Fibroblast of lung (primary cell): ENCODE data around the gene ZNF333.

Source experiments
- CTCF ChIP-seq, 2 donors: IDR thresholded peaks in 1 of 2; conservative IDR thresholded peaks in 1 of 2; 1 replicate in 1 of 2; 2 replicates in 1 of 2; pipeline ENCODE4 v1.5.1; 2011 to 2012; ENCODE audit warnings: low read length in 2 of 2, control low read depth in 1 of 2, inconsistent platforms in 1 of 2, low read depth in 1 of 2, mild to moderate bottlenecking in 1 of 2
- EZH2 ChIP-seq: IDR thresholded peaks from 2 replicates; pipeline ENCODE4 v1.5.1; 2012; ENCODE audit warnings: low read length, control low read depth, mild to moderate bottlenecking; ENCODE audit errors: missing control alignments

- no peak for TF ChIP-seq CTCF (conservative IDR thresholded peaks at IDR 0.05 in 1 of 2, IDR thresholded peaks at IDR 0.05 in 1 of 2; ENCODE audit: low read depth in 1 of 2, low read length in 2 of 2)
- TF ChIP-seq EZH2, result no peak
Observed at GRCh38 chr19:14715841-14716240, 26.0 kb downstream of the ZNF333 start.
